Right lobe of liver (tissue), 6 donors: ENCODE data around the gene PFN3. TPM values are rescaled to one million over a fixed set of nuclear protein-coding genes. Genes with fewer than 3 reads are reported as not detected.
"Not testable (repeated sequence)": the region's sequence is repeated elsewhere in the genome, so short reads cannot be mapped to it uniquely, and the experiment has no call there.

Experiments used
- ATAC-seq, 4 donors: fragments of 200-7000 bp; cut with Tn5 transposase; one replicate each; pipeline ENCODE4 v1.9.1; 2020; ENCODE audit warnings: mild to moderate bottlenecking in 4 of 4, moderate library complexity in 4 of 4
- DNase-seq, 3 donors: peaks; one replicate each; pipeline ENCODE4 v3.0.0-alpha.2; 2020
- H3K27ac ChIP-seq, 3 donors: fragments of 200-600 bp; one replicate each; pipeline ENCODE4 v1.8.0; 2022
- H3K27me3 ChIP-seq, 2 donors: fragments of 200-600 bp; one replicate each; pipeline ENCODE4 v1.8.0; 2022
- H3K36me3 ChIP-seq, 4 donors: fragments of 200-600 bp; sonication (generic) in 1 of 4; one replicate each; pipeline versions ENCODE4 v1.5.1 to v1.8.0; 2017 to 2022; ENCODE audit warnings: control low read depth in 1 of 4
- H3K4me1 ChIP-seq, 4 donors: fragments of 200-600 bp; sonication (generic) in 1 of 4; one replicate each; pipeline versions ENCODE4 v1.5.1 to v1.8.0; 2017 to 2022; ENCODE audit warnings: control low read depth in 1 of 4
- H3K4me3 ChIP-seq, 3 donors: fragments of 200-600 bp; one replicate each; pipeline ENCODE4 v1.8.0; 2022
- H3K9me3 ChIP-seq, 4 donors: fragments of 200-600 bp; sonication (generic) in 1 of 4; one replicate each; pipeline versions ENCODE4 v1.5.1 to v1.8.0; 2017 to 2022; ENCODE audit warnings: control low read depth in 1 of 4
- CTCF ChIP-seq, 4 donors: fragments of 200-600 bp in 3 of 4; fragments of 450-650 bp in 1 of 4; IDR thresholded peaks; one replicate each; pipeline versions ENCODE4 v1.5.1 to v1.8.0; 2016 to 2022; ENCODE audit warnings: antibody characterized with exemption in 4 of 4, mild to moderate bottlenecking in 2 of 4
- POLR2A ChIP-seq: fragments of 450-650 bp; IDR thresholded peaks from one replicate; pipeline ENCODE4 v1.6.1; 2017; ENCODE audit warnings: antibody characterized with exemption, mild to moderate bottlenecking
- WGBS: methylation state at CpG from one replicate; pipeline ENCODE4 v1.1.6; 2018; ENCODE audit warnings: low coverage, low lambda C conversion rate; ENCODE audit not compliant: insufficient coverage; ENCODE audit errors: missing lambda C conversion rate; 5-methylcytosine and 5-hydroxymethylcytosine counted together
- intact Hi-C, 2 donors: fragments of 100-400 bp; cut with DNase I; formaldehyde crosslinking; loops; one replicate each; pipeline versions ENCODE4 v1.11.2 to v1.14.1; 2022
- total RNA-seq, 6 experiments: library from RNA; depleted of rRNA in 2 of 6; stranded (reverse); fragments of >200 nt in 2 of 6; fragmentation: NEBNext Ultra II Directional in 3 of 6; extraction: Animal tissue kit (Norgen Biotek cat#: 25700) in 3 of 6; gene quantifications; one replicate each; pipeline versions ENCODE4 v1.1.0 to v1.2.4, GENCODE V29; 2016 to 2023
- donor health status: DM: no; HTN: yes; CAD: no.
- donor health status: DM: no; HTN: no; CAD: no.
- donor health status: DM: no; HTN: no; CAD: no.
- donor health status: DM: no; HTN: yes; CAD: no.
- donor health status: DM: no; HTN: yes; CAD: no.

The PFN3 gene
- total RNA-seq, 6 experiments from 2014 or later, result not detected

- Histone ChIP-seq H3K27me3 (no peaks in the 10 kb centered on the region), H3K4me3 (no peak overlapping the region), H3K9me3 (no peaks in the 10 kb centered on the region), H3K36me3 (no peaks in the 10 kb centered on the region), H3K4me1 (peaks cover 0 to 83% (median 25%) of the 10 kb centered on the region in 4 donors), H3K27ac (peak overlapping the region in 2 of 3 donors; percentile 93 to 94)
- ATAC-seq (peak in 3 of 4 donors; percentile 3 to 35 (median 12)), DNase-seq (no peak)
- intact Hi-C loops, result no loop called here
- 46% methylated on average over 11 of the region's 11 CpGs for WGBS
- TF ChIP-seq POLR2A, result no peak
- no peak for TF ChIP-seq CTCF (IDR thresholded peaks at IDR 0.05)
These were observed 24.4 kb downstream of the PFN3 start for GRCh38 chr5:177376107-177376506.

- H3K36me3 ChIP-seq, H3K27me3 ChIP-seq, intact Hi-C loops, H3K9me3 ChIP-seq, DNase-seq, H3K4me3 ChIP-seq, ATAC-seq: not testable (repeated sequence)
- peaks cover 0 to 78% (median 22%) of the 10 kb centered on the region in 4 donors for H3K4me1 ChIP-seq
- WGBS, result 53% methylated on average over 4 of the region's 5 CpGs
- H3K27ac ChIP-seq, result peak overlapping the region in 2 of 3 donors; percentile 93 to 94
These were observed 24.9 kb downstream of the PFN3 start for GRCh38 chr5:177375516-177375915.

GRCh38 chr5:177374211-177374610 is 26.2 kb downstream of the PFN3 start:
- ATAC-seq, result no peak
- Histone ChIP-seq H3K4me3 (no peak overlapping the region), H3K27me3 (no peaks in the 10 kb centered on the region), H3K36me3 (no peaks in the 10 kb centered on the region), H3K4me1 (peaks cover 0 to 78% (median 25%) of the 10 kb centered on the region in 4 donors), H3K27ac (peak overlapping the region in 2 of 3 donors; percentile 94 to 95), H3K9me3 (no peaks in the 10 kb centered on the region)
- DNase-seq, result no peak
- TF ChIP-seq POLR2A (no peak), CTCF (IDR thresholded peaks at IDR 0.05) (no peak)
- WGBS, result 35% methylated on average over 5 of the region's 5 CpGs
- intact Hi-C loops, result no loop called here

- ATAC-seq, result peak; percentile 35 to 60 (median 55)
- peaks cover 0 to 80% (median 27%) of the 10 kb centered on the region in 4 donors for H3K4me1 ChIP-seq
- WGBS, result 24% methylated on average over 2 of the region's 6 CpGs
These were observed 26.7 kb downstream of the PFN3 start for GRCh38 chr5:177373806-177374205.

GRCh38 chr5:177372910-177373309 is 27.6 kb downstream of the PFN3 start:
- WGBS, result 89% methylated on average over 6 of the region's 6 CpGs
- no peak overlapping the region for H3K4me3 ChIP-seq
- H3K4me1 ChIP-seq, result peaks cover 0 to 80% (median 27%) of the 10 kb centered on the region in 4 donors
- H3K27me3 ChIP-seq, result no peaks in the 10 kb centered on the region
- H3K27ac ChIP-seq, result peak overlapping the region in 2 of 3 donors; percentile 94 to 95
- DNase-seq (no peak), ATAC-seq (no peak)
- no peaks in the 10 kb centered on the region for H3K36me3 ChIP-seq
- intact Hi-C loops, result no loop called here
- no peaks in the 10 kb centered on the region for H3K9me3 ChIP-seq
- TF ChIP-seq POLR2A, result no peak
- TF ChIP-seq CTCF (IDR thresholded peaks at IDR 0.05), result no peak

More at GRCh38 chr5:177373806-177374205, 26.7 kb downstream of the PFN3 start:
- peak; percentile 79 to 96 (median 94) for DNase-seq
- H3K27me3 ChIP-seq, result no peaks in the 10 kb centered on the region
- H3K9me3 ChIP-seq, result no peaks in the 10 kb centered on the region
- intact Hi-C loops, result no loop called here
- TF ChIP-seq POLR2A (no peak), CTCF (IDR thresholded peaks at IDR 0.05) (no peak)
- H3K36me3 ChIP-seq, result no peaks in the 10 kb centered on the region
- no peak overlapping the region for H3K4me3 ChIP-seq
- peak overlapping the region; percentile 64 to 95 (median 94) for H3K27ac ChIP-seq
